ENCODE results near the gene KIAA1191.

The KIAA1191 gene

DNA sequence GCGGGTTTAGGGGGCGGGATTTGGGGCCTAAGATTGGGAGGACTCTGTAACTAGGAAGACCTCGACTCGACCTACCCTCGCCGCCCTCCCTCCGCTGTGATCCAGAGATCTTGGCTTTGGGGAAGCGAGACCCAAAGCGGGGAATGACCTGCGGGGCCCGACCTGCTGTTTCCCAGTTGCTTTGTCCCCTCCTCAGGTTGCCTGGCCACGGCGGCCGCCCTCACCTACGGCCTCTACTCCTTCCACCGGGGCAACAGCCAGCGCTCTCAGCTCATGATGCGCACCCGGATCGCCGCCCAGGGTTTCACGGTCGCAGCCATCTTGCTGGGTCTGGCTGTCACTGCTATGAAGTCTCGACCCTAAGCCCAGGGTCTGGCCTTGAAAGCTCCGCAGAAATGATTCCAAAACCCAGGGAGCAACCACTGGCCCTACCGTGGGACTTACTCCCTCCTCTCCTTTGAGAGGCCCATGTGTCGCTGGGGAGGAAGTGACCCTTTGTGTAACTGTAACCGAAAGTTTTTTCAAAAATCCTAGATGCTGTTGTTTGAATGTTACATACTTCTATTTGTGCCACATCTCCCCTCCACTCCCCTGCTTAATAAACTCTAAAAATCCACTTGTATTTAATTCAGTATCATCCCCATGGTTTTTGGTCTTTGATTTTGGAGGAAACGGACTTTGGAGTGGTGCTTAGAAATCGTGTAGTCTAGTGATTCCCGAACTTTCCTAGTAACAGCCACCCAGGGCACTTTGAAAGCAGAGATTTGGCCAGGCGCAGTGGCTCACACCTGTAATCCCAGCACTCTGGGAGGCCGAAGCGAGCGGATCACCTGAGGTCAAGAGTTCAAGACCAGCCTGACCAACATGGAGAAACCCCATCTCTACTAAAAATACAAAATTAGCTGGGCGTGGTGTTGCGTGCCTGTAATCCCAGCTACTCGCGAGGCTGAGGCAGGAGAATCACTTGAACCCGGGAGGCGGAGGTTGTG, 27.9 kb upstream of the KIAA1191 start:
- DNase-seq (ENCODE audit: low spot score): no peak

DNA sequence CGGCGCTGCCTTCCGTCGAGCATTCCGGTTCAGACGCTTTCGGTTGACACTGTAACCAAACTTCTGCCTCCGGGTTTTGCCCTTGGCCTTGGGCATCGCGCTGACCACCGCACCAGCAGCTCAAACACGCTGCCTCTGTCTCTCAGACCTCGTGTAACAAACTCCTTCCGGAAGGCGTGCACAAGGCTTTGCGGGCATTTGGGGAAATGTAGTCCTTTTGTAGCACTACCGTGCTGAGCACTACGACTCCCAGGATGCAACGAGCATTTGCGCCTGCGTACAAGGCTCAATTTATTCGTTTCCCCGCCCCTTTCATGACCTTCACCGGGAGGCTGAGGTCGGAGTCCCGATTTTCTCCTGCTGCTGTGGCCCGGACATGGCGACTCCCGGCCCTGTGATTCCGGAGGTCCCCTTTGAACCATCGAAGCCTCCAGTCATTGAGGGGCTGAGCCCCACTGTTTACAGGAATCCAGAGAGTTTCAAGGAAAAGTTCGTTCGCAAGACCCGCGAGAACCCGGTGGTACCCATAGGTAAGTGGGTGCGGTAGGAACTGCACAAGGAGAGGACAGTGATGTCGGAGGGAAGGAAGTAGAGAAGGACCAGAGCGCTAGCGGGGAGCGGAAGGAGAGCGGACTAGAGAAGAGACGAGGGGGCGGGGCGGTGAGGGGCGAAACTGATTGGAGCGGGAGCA, 27.0 kb upstream of the KIAA1191 start, which contains the start of the genes HIGD2A and NOP16:
TSS of gene HIGD2A (plus strand) at position 308 of the 691 bp plus-strand sequence. CDS start at position 377, 69 bp downstream.
TSS of gene NOP16 (minus strand) at position 155 of the 691 bp plus-strand sequence. CDS start at position 96, 59 bp downstream.
- peak; percentile 98 for DNase-seq (ENCODE audit: low spot score)

DNA sequence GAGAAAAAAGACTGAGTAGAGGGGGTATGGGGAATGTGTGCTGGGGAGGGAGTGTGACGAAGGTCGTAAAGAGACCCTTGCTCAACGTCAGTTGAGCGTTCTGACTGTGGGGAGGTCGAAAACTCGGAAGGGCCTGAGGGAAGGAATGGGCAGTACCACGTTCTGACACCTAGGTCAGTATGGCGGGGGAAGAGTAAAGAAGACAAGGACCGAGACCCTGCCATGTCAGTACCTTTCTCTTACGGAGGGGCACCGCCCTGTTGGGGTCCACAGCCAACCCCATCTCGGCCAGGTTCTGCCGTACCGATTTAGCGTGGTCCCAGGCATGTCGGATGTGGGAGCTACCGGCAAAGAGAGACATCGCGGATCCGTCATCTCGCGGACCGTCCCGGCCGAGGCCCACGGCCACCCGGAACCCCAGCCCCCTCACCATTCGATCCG, 26.5 kb upstream of the KIAA1191 start:
- peak; percentile 38 for DNase-seq (ENCODE audit: low spot score)

DNA sequence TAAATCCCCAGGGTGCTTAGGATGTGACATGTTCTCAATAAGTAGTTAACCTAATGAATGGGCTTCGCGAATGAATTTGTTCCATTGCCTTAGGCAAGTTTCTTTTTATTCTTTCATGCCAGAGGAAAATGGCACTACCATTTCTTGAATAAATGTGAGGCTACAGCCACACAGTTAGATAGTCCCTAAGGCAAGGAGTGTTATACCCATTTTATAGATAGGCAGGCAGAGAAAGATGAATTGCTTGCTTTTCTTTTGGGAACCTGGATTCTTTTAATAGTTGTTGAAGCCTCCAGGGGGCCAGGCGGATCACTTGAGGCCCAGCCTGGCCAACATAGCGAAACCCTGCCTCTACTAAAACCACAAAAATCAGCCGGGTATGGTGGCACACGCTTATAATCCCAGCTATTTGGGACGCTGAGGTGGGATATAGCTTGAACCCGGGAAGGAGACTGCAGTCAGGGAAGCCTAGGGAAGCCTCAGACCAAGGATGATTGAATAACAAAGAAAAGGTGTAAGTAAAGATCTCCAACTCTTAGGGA, 25.9 kb upstream of the KIAA1191 start:
- no peak for DNase-seq (ENCODE audit: low spot score)

DNA sequence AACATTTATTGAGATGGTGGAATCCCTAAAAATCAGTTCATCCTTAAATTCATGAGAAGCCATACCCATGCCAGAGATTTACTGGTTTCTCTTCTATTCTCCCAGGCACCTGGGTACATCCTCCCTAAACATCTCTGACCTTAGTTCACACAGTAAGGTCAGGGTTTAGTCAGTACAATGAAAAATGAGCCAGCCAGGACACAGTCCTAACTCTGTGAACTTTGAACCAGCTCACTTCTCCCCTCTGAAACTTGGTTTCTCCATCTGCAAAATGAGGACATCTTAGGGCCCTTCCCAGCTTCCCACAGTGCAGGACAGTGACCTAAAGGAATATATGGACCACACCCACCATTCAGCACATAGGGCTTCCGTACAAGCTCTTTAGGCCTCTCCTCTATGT, 24.9 kb upstream of the KIAA1191 start:
- no peak for DNase-seq (ENCODE audit: low spot score)

DNA sequence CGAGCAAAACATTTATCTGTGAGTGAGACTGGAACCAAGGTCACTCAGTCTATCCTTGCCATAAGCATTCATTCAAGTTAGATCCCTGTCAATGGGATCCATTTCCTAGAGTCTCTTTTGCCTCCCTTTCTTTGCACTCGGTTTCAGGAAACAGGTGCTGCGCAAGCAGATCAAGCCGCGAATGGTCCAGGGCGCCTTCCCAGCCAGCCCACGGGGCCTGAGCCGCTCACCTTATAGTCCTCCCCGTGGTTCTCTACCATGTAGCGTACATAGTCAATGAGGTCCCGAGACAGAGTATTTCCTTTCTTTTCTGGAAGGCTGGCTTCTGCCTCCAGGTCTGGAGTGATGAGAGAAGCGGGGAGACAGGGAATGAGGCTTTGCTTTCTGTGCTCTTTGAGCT, 23.4 kb upstream of the KIAA1191 start:
- DNase-seq (ENCODE audit: low spot score): no peak

DNA sequence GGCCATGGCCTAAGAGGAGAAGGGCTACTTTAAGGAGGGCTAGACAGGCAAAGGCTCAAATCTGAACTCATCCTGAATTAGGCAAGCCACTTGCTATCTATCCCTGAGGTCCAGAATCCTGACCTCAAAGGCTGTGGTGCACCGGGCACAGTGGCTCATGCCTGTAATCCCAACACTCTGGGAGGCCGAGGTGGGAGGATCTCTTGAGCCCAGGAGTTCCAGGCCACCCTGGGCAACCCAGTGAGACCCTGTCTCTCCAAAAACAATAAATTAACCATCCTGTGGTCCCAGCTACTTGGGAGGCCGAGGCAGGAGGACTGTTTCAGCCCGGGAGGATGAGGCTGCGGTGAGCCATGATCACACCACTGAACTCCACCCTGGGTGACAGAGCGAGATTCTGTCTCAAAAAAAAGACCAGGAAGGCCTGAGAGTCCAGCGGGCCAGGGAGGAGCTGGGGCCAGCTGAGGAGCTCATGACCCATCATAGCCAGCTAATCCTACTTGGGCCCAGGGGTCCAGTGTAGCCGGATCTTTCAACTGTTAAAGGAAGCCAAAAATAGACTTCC, 22.9 kb upstream of the KIAA1191 start:
- DNase-seq (ENCODE audit: low spot score): no peak

DNA sequence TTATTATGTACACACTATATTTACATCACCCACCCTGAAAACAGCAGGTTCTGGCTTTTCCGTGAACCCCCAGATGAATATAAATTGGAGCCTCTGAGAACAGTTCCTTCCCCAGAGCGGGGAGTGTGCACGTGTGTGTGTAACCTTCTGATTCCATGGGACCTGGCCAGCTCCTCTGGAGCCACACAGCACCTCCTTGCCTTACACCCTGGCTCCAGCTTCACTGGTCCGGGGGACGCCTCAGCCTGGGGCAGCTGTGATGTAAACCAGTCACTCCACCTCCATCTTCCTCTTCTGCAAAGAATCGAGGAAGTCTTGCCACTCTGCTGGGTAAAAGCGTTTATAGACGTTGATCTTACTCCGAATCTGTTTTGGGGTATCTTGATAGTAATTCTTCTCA, 22.4 kb upstream of the KIAA1191 start:
- no peak for DNase-seq (ENCODE audit: low spot score)

DNA sequence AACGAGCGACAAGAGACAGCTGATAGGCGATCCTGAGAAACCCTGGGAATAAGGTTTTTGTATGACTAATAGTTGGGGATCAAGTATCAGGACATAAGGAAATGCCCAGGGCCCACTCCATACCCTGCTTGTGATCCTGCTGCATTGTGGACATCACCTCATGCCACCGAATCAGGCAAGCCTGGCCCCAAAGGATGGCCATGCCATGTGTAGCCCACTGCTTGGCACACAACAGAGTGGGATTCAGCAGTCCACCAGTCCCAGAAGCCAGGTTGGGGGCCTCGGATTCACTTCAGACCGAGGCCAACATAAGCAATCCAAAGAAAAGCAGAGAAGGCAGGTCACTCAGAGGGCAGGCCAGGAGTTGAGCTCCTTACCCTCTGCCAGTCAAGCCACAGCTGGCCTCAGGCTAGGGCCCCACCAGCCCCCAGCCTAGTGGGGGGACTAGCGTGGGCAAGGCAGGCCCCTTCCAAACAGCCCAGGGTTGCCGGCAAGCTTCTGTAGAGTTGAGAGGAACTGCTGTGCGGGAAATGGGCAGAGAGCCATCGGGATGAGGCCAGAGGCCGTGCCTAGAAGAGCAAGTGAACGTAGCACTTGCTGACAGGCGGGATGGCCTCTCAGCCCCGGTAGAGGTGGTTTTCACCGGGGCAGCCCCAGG, 21.8 kb upstream of the KIAA1191 start:
- no peak for DNase-seq (ENCODE audit: low spot score)

DNA sequence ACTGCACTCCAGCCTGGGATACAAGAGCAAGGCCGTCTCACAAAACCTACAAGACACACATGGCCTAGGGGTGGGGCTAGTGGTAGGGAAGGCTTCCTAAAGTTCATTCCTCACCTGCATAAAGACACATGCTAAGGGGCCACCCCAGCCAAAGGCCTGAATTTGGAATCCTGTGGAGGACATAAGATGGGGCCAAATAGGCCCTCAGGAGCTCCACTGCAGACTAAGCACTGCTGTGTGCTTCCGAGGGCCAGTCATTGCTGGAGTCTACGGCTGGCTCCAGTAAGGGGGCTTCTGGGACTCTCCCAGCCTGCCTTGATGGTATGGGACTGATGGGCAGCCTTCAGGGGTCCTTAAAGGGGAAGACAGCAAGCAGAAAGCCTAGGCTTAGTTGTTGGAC, 21.2 kb upstream of the KIAA1191 start:
- no peak for DNase-seq (ENCODE audit: low spot score)

DNA sequence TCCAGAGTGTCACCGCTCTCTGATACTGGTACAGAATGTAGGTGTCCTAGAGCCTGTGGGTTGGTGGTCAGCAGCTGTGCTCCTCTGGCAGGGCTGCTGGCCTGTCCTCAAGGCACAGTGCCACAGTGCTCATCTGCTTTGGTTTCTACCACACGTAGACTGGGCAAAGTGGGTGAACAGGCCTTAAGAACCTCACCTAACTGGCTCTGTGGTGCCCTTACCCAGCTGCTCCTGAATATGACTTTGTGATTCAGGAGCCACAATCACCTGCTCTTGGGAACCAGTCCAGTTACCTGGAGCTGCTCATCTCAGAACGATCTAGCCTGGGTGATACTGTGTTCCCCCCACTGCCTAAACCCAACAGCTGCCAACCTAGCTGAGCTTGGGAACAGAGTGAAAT, 20.4 kb upstream of the KIAA1191 start:
- DNase-seq (ENCODE audit: low spot score): no peak

DNA sequence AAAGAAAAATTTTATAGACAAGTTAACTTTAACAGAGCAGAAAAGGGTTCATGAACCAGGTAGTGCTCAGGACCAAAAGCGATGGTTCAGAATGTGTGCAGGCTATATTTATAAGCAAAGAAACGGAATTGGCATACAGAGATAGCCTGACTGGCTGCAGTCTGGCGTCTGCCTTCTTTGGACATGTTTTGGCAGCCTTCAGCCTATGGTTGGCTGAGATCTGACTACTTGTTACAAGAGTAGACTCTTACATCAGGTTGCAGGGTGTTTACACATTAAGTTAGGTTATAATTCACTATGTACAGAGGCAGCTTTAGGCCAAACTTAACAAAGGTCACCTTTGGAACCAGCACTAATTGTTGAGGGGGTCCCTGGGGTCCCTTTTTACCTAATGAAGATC, 19.9 kb upstream of the KIAA1191 start:
- no peak for DNase-seq (ENCODE audit: low spot score)

DNA sequence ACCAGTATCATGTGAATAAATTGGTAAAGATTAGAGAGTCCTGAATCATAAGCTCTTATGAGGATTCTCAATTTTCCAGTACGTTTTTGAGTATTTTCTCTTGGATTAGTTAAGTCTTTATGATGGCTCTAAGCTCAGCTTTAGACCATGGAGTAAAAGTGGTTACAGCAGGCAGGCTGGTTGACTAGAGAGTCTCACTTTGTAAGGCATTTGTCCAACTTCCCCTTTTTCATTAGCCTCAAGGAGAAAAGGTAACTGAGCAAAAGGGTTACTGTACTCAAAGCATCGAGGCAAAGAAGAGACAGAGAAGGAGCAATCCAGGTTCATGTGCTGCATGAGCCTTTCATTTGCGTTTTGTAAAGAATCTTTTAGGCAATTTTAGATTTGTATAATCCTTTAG, 18.3 kb upstream of the KIAA1191 start:
- DNase-seq (ENCODE audit: low spot score): no peak

DNA sequence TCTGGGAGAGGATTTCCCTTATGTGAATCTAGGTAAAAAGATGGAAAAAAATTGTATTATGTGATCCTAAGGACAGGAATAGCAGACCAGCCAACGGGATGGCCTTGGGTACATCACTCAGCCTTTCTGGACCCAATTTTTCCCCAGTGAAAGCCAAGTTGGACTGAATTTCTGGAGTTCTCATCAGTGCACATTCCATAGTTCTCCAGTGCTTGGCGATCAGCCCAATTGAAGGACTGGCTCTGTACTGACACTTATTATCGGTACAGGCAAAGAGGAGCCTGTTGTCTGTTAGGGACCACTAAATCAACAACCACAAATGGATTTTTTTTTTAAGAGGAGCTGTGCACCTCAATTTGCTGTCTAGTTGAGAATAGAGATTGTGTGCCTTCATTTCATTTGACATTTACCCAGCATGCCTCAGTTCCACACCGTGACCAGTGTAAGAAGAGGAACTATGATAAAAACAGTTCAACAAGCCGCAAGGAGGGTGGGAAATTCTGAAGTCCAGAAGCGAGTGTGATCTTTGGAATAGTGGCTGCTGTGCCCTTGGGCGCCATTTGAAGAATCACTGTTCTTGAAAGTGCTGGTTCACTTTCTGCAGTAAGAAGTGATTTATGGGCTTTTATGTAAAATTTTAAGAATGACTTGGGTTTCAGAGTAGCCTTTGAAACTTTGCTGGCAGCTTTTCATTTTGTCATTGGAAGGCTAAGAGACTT, 11.7 kb upstream of the KIAA1191 start:
- DNase-seq (ENCODE audit: low spot score): no peak

DNA sequence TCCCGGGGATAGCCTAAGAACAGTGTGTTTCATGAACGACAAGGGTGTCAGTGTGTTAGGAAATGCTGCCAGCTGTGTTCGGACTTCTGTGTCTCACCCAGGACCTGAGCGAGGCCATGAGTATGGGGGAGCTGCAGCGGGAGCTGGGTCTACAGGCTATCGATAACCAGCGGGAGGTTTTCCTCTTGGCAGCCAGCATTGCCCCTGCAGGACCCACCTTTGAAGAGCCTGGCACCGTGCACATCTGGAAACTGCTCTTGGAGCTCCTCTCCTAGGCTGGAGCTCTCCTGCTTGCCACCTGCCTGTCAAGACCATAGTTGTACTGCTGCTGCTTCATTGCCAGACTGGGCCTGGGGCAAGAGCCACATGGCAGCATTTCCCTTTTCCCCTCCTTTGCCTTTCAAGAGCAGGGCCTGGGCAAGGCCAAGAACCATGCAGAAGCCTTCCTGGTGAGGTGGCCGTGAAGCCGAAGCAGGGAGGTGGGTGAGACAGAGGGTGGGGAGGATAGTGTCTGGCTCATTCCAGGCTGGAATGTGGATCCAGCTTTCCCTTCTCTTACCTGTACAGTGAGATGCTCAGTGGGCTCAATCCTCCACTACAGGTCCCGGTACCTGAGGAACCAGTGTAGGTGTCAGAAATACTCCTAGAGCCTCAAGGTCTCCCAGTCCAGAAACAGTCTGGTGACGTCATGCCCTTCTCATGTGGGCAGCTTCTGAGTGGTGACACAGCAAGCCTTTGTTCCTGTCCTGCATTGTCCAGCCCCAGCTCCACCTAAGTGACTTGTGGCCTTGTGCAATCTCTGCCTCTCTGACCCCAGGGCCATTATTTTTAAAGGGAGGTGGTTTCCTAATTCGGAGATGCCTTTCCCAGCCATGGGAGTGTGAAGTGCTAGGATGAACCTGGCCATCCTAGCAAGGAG, 10.3 kb upstream of the KIAA1191 start:
- no peak for DNase-seq (ENCODE audit: low spot score)

DNA sequence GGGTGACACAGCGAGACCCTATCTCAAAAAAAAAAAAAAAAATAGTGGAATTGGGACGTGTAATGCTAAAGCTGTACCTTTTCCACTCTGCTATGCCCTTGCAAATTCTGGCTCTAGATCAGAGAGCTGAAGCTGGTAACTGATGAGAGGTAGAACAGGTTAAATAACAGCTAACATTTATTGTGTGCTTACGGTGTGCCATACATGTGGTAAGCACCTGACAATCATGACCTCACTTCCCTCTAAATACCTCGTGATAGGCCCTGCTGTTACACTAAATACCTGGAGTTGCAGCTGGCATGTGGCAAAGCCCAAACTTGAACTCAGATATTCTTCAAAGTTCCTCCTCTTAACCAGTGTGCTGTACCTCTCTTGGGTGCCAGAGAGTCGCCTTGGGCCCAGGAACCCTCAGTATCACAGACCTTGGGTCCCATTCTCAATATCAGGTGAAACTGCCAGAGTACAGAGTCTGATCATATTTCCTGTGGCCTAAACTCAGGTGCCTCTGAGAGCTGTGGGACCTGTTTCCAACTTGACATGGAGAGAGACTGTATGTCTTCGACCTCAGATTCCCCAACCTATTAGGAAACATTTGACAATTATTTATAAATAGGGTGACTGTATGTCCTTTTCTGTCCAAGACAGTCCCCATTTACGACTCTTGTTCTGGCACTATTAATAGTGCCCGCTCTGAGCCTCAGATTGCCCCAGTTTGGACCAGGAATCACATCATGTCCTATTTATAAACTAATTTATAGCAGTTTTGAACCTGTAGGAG, 8.6 kb upstream of the KIAA1191 start:
- DNase-seq (ENCODE audit: low spot score): no peak

DNA sequence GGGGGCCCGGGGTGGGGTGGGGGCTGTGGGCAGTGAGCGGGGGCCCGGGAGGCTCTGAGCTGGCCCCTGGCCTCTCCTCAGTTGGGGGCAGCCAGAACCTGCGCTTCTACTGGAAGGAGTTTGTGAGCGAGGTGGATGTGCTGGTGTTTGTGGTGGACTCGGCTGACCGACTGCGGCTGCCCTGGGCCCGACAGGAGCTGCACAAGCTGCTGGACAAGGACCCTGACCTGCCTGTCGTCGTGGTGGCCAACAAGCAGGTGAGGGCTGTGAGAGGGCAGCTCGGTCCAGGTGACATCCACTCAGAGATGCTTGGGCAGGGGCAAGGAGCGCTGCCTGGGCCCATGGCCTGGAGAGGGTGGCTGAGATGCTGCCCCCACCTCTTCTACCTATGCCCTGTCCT, 7.2 kb upstream of the KIAA1191 start:
- DNase-seq (ENCODE audit: low spot score): no peak

DNA sequence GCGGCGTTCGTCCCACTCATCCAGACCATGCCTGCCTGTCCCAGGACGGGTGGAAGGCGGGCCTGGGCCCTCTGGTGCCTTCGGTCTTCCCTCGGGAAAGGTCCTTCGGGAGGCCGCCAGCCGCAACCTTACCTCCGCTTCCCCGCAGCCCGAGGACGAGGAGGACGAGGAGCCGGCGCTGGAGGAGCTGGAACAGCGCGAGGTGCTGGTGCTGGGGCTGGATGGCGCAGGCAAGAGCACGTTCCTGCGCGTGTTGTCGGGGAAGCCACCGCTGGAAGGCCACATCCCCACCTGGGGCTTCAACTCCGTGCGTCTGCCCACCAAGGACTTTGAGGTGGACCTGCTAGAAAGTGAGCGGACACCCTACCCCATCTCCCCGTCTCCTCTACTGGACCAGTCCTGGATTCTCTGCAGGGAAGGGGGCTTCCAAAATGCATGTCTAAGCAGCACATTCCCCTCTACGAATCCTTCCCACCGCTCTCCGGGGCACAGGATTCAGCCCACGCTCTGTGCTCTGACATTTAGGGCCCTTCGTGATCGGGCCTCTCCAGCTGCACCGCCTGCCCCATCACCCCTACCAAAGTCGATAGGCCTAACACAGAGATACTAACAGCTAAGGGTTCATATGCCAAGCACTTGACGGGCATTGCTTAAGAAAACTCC, 4.8 kb upstream of the KIAA1191 start:
- no peak for DNase-seq (ENCODE audit: low spot score)

All from kidney tubule cell (primary cell).